Measurements from ENCODE around the gene C11orf58. TPM values are rescaled to one million over a fixed set of nuclear protein-coding genes. Genes with fewer than 3 reads are reported as not detected.

Gene C11orf58
- total RNA-seq, 1 experiment from 2014 or later = 301 TPM

DNA sequence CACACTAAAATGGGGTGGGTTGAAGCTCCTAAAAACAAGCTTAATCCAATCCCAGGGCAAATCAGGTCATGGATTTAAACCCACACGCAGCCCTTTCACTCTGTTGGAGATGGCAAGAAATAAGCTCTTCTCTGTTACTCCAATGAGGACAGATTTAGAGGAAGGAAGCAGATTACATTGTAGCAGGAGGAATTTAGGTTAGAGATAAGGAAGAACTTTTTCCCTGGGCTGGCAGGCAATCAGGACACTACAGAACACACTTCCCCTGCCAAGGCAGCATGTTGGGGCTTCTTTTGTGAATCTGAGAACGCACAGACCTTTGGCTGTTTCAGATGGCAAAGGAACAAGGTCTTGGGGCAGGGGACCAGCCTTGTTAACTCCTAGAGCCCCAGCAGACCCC, 46.2 kb downstream of the C11orf58 start:
- DNase-seq (ENCODE audit: low spot score) = no peak

DNA sequence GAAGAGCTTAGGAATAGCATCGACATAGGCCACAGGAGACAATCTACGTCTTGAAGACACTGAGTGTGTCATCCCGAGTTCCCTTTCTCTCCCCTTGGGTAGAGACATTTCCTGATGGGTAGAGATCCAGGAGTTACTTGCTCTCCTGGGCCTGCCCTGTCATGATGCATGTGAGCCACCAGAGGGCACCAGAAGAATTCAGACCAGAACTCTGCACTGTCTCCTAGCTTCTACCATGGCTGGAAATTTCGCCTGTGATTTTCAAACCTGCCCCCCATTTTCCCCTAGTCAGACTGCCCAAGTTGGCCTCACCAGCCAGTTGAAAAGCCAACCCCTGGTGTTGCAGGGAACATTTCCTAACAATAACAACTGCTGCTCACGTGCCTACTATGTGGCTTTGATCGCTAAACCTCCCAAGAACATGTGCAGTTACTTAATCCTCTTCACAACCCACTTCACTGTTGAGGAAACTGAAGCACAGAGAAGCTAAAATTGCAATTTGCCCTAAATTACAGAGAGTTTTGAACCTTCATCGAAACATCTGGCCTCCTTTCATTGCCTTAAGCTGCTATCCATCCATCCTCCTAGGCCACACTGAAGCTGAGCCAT, 47.2 kb downstream of the C11orf58 start:
- peak; percentile 73 for DNase-seq (ENCODE audit: low spot score)

DNA sequence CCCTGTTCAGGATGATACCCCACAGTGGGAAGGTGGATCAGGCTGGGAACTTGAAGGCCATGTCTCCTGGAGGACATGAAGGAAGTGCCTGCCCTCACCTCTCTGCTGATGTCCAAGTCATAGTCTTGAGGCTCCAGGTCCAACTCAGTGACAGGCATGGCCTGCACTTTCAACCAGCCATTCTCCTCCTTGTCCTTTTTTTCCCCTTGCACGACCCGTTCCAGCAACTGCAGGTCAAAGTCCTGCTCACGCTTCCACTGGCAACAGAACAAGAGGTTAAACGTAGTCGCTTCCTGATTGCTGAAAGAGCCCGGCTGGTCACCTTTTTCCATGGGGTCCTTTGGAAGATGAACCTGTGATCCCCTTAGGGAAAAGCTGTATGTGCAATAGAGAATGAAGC, 47.7 kb downstream of the C11orf58 start:
- DNase-seq (ENCODE audit: low spot score) = no peak

DNA sequence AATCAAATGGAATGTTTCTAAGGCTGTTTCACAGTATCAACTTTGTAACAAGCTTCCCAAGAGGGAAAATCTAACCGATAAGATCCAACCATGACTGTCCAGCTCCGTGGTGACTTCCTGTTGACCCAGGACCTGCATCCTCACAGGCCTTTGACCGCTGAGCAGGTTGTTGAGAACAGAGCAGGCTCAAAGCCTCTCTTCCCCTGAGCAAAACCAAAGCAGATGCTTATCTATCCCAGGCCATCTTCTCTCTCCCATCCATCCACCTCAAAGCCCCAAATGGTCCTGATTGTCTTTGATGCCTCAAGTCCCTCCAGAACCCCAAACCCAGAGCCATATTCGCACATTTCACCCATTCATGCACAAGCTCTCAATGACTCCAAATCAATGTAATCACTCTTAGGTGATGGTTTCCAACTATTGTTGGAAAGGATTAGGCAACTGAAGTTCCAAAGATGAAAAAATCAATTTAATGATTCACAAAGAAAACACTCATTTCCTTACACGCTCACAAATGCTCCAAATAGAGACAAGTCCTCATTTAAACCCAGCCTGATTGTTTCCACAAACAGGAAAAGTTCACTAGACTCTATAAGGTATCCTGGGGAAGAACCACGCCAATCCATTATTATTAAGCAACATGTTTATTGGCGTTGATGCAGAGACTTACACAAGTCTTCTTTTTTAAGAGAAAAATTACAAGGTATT, 48.7 kb downstream of the C11orf58 start:
- no peak for DNase-seq (ENCODE audit: low spot score)

DNA sequence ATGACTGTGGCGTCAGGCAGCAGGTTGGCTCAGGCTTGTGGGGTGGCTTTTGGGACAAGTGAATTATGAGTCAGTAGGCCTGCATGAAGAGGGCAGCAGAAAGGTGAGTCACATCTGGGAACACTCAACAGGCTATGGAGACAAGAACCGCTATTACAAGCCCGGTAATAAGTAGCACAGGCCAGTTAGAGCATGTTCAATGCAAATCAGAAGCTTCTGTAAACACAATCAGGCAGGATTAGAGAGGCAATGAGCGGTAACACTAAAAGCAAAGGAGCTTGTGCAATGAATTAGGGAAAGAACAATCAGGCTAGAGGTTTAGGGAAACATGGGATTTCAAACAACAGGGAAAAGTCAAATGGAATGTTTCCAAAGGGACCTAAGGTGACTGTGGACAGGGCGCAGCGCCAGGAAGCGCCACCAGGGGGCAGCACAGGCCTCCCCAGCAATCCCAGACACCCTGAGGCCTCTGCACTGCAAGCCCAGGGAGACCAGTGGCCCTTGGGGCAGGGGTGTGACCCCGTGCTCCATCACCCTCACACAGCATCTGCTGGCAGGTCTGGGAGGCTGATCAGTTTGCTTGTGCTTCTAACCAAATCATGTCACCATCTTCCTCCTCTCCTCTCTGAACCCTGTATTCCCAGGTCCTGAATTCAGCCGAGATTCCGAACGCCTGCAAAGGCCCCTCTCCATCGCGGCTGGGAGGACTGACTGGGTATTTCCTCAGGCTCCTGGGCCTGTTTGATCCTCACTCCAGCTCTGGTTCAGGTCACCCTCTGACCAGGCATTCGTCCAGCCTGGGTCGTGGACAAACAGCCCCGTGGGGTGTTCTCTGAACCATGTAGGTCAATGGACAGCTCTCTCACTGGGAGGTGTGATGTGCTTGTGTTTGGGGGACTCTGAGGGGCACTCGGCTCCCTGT, 50.0 kb downstream of the C11orf58 start:
- DNase-seq (ENCODE audit: low spot score) = peak; percentile 82

DNA sequence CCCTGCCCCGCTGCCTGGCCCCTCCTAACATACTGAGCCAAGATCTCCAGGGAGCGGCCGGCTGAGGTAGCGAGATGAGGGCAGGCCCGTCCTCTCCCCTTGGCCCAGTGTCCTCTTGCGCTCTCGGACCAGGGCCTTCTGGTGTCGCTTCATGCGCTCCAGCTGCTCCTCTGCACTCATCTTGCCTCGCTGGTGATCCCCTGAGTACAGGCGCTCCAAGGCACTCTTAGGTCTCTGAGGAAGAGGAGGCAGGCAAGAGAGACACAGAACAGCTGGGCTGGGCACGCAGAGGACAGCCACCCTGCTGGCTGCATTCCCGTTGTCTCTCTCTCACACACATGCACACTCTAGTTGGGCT, 50.6 kb downstream of the C11orf58 start:
- DNase-seq (ENCODE audit: low spot score) = no peak

DNA sequence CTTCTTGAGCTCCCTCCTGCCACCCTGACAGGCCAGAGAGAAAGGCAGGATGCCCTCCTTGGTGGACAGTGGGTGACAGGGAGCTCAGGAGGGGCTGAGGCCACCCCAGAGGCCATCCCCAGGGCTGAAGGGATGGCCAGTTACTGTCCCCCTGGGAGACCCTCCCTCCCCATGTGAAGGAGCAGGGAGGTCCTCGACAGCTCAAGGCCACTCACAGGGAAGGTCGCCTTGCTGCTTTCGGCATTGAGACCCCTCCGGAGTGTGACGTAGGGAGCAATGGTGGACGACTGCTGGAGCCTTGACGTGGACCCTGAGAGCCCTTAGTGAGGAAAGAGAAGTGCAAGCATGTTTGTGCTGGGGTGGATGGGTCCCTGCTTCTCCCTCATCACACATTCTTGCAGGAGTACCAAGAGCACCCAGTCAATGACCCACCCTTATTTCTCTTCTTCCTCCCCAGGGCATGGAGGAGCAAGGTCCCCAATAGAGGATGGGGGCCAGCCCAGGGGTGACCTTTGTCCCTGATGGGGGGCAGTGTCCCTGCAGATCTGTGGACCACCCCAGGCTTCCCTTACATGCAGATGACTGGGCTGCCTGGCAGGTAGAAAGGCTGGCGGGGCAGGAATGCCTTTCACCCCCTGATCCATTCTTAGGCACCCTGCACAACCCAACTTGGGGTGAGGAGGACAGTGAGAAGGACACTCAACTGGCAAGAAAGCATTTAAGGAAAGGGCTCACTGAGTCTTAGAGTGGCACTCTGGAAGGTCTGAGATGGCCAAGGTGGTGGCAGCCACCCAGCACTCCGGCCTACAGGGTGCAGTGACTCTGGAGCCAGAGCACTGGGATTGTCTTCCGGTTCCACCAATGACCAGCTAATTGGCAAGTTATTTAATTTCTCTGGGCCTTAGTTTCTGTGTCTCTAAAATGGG, 51.4 kb downstream of the C11orf58 start:
- no peak for DNase-seq (ENCODE audit: low spot score)

DNA sequence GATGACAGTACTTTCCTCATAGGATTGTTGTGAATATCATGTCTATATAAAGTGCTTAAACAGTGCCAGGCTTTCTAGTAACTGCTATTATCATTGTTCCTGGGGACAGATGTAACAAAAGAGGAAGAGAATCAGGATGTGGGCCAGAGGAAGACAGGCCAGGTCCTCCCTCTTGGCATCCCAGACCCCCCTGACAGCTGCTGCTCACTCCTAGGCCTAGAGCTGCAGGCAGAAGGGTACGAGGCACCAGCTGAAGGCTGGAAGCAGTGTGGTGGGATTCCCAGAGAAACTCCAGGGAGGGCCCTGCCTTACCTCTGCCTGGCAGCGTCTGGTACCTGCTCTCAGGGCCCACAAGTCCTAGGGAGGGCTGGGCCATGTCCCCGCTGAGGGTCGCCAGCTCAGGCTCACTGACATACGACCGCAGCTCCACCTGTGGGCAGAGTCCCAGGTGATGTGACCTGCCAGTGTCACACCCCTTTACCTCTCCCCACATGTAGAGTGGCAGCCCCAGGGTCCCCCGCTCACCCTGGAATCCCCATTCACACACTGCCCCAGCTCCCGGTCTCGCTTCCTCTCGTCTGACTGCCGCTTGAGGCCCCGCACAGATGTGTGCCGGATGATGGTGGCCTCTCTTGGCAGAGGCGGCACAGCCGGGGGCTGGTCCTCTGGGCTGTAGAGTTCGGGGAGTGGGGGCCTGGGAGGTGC, 52.2 kb downstream of the C11orf58 start:
- DNase-seq (ENCODE audit: low spot score) = no peak

DNA sequence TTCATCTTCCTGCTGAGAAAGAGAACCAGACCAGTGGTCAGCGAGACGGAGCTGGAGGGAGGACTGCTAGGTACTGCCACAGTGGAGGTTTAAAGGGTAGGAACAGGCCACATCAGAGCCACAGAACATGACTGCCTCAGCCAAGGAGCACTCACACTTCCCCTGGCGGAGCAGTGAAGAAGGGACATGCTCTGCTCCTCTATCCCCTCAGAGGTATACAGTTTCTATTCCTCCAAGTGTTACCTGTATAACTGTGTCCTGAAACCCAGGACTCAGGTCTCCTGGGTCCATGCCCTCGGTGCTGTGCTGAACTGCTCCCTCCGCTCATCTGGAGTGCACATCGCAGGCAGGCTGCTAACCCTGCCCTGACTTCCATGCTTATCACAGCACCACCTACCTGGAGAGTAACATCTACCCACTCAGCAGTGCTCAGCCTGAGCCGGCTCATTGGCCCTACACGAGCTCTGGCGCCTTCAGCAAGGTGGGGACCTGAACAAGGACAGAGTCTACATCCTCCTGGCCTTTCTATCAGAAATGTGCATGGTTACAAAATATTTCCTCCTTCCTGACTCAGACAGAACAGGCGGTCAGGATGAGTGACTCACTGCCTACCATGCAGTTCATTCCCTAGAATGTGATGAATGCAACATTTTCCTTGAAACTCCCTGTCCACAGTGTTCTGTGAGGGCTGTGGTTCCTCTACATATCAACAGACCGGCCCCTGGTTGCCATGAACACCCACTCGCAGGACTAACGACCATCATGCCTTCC, 52.9 kb downstream of the C11orf58 start:
- DNase-seq (ENCODE audit: low spot score) = peak; percentile 96

DNA sequence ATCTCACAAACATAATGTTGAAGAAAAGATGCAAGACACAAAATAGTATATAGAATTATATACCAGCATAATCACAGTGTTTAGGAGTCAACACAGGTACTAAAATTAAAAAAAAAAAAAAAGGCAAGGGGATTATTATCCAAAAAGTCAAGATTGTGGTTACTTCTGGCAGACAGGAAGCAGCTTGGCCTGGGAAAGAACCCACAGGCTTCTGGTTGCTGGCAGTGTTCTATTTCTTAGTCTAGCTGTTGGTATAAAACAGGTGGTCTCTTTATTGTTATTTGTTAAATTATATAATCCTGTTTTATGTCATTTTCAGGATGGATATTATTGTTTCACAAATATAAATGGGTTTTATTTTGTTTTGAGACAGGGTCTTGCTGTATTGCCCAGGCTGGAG, 54.0 kb downstream of the C11orf58 start:
- peak; percentile 33 for DNase-seq (ENCODE audit: low spot score)

DNA sequence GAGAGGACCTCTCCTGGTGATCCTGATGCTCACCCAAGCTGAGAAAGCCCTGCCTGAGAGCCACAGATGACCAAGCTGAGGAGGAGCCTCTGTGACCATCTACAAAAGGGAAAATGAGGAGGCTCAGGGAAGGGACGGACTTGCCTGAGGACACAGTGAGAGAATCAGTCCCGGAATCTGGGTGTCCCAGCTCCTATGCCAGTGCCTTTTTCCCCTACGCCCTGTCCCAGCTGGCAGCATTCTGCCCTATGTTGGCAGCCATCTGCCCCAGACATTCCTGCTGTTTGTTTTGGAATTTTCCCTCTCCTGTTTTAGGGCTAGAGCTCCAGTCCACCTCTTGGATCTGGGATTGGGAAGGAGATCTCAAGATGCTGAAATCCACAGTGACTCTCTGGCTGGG, 54.6 kb downstream of the C11orf58 start:
- DNase-seq (ENCODE audit: low spot score) = no peak

DNA sequence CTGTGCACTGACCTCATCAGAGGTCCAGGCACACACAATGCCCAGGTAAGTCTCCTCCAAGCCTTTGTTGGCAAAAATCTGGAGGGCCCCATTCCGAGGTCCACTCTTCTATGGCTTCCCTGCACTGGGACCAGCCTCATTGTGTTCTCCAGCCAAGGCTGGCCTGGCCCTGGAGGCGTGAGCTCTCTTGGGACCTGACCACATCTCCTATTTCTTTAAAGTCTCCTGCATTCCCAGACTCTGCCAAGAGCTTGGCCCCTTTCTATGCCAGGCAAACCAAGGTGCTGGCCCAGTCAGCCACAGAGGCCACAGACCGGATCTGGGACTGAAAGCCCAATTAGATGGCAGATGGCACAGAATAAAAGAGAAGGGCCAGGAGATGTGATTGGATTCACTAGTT, 55.1 kb downstream of the C11orf58 start:
- no peak for DNase-seq (ENCODE audit: low spot score)

DNA sequence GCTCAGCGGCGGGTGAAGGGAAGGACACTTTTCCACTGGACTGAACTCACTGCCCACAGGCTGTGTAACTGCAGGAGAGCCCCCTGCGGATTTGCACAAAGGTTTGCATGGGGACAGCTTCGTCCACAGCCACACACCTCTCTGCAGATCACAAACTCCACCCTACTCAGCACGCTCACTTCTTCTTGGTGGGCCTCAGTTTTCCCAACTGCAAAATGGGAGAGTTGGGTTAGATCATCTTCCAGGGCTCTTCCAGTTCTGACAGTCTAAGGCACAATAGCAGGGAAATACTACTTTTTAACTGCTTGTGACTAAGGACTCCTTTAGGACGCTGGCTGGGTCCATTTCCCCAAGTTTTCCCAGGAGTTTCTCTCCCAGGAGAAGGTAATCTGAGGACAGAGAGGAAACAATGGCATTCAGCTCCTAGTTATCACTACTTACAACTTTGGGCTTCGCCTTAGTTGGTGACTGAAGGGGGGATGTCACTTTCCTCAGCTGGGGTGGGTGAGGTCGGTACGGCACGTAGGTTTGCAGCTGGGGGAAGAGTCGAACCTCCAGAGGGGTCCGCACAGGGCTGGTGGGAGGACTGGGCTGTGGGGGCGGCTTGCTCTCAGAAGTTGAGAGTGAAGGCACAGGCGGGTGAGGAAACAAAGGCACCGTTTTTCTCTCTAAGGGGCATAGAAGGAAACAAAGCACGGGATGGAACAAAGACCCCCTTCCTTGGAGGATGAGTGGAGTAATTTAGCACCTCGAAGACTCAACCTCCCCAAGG, 55.8 kb downstream of the C11orf58 start:
- no peak for DNase-seq (ENCODE audit: low spot score)

DNA sequence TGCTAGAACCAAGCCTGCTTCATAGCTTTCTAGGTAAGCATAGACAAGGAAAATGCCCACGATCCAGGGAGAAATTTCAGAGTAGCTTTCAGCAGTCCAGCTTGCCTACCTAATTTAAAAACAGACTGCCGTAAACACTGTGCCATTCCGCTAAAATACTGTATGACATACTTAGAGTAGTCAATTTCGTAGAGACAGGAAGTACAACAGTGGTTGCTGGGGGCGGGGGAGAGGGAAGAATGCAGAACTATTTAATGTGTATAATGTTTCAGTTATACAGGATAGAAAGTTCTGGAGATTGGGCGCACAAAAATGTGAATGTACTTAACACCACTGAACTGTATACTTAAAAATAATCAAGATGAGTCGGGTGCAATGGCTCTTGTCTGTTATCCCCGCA, 56.7 kb downstream of the C11orf58 start:
- DNase-seq (ENCODE audit: low spot score) = no peak

DNA sequence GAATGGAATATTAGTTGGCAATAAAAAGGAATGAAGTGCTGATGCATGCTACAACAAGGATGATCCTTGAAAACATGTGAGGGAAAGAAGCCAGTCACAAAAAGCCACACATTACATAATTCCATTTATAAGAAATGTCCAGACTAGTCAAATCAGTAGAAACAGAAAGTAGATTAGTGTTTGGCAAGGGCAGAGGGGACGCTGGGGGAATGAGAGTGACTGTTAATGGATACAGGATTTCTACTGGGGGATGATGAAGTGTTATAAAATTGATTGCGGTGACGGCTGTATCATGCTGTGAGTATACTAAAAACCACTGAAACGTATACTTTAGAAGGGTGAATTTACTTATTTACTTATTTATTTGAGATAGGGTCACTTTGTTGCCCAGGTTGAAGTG, 57.9 kb downstream of the C11orf58 start:
- no peak for DNase-seq (ENCODE audit: low spot score)

DNA sequence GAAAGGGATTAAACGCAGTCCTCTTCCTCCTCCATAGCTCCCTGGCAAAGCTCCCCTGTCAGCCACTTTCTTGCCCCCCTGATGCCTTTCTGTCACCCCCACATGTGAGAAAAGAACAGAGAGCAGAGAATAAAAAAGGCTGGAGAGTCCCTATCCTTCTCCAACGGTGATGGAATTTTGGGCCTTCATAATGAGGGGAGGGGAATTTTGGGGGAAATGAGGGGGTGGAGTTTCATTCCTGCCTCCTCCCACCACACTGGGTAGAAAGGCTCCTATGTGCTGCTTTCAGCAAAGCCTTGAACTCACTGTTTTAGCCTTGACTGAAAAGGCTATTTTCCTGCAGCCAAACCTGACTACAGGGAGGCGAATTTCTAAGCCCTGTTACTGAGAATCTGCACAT, 59.3 kb downstream of the C11orf58 start:
- DNase-seq (ENCODE audit: low spot score) = no peak

DNA sequence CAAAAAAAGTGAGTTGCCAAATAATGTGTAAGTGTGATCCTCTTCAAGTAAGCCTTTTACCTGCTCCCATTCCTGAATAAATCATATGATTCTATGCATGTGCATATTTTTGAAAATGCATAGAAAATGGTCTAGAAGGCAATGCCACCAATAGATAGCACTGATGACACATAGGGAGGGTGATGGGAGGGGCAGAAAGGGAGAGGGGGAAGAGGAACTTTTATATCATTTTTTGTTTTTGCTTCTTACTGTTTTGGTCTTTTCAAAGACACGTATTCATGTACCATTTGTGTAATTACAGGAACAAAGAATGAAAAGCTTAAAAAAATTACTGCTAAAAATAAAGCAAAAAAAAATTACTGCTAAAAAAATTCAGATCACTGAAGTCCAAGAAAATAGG, 60.8 kb downstream of the C11orf58 start:
- DNase-seq (ENCODE audit: low spot score) = no peak

DNA sequence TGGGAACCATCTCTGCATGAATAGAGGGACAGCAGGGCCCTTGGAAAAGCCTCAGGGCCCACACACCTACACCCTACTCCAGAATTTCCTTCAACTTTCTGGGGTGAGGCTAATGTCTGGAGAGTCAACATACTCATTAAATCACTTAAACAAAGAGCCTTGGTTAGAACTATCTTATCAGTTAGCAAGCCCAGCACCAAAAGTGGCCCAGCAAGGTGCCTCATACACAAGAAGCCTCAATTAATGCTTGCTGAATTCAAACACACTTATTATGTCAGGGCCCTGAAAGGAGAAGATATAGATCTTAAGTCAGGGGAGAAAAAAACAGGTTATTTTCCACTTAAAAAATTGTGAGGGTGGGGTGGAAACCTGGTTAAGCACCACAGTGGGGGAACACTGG, 61.4 kb downstream of the C11orf58 start:
- no peak for DNase-seq (ENCODE audit: low spot score)

DNA sequence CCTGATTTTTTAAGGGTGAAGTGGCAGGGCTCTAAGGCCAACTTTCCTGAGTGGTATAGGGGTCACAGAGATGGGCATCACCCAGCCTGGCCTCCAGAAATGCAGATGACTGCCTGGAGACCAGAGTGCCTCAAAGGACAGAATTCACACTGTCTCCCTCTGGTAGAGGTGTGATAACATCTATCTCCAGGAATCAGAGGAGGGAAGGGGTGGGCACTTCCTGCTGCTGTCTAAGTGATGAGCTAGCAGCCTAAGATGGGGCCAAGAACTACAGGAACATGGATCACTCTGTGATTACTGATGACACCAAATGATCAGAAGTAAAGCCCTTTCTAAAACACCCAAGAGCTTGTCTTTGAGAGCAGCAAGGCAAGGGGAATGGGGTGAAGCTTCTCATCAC, 61.9 kb downstream of the C11orf58 start:
- no peak for DNase-seq (ENCODE audit: low spot score)
